Fibroblast of villous mesenchyme (primary cell): Measurements from ENCODE around the gene DERA. TPM values are rescaled to one million over a fixed set of nuclear protein-coding genes. Genes with fewer than 3 reads are reported as not detected.
"Not testable (repeated sequence)": the region's sequence is repeated elsewhere in the genome, so short reads cannot be mapped to it uniquely, and the experiment has no call there.

ENCODE experiments used
- DNase-seq: peaks from one replicate; pipeline ENCODE4 v3.0.0-alpha.2; 2010; ENCODE audit warnings: low read depth
- H3K4me3 ChIP-seq: 2 replicates; pipeline ENCODE4 v1.5.1; 2011; ENCODE audit warnings: low read depth, mild to moderate bottlenecking, low read length
- total RNA-seq: library from RNA; depleted of rRNA; stranded (reverse); fragments of >200 nt; gene quantifications from 2 replicates; pipeline ENCODE4 v1.2.3, GENCODE V29; 2012
- TF ChIP-seq, protein P1 (sequence below): IDR thresholded peaks from 2 replicates; pipeline ENCODE4 v1.5.1; 2012; ENCODE audit warnings: low read depth, mild to moderate bottlenecking, low read length; ENCODE audit not compliant: insufficient read depth

DERA gene
- total RNA-seq, 1 donor, result 46.2 TPM

DNA sequence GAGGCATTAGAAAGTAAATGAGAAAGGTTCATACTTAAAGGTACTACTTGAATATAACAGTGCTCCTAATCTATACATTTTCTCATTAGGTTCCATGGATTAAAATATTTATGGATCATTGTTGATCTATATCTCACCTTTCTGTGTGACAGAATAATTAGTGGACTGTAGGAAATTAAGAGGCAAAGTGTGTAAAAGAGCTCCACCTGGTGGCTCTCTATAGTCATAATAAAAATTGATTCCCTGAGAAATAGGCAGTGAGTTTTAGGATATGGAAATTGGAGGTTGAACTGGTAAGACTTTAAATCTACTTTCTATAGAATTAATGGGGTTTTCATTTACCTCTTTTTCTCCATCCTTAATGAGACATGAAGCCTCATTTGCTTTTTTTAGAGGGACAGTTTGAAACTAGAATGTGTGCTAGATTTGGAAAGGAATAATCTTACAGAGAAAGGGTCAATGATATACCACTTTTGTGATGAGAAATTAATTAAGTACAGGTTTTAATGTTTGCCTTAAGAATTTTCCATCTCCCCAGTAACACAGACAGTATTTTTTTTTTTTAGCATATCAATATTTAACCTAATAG is 11.8 kb upstream of the DERA start:
- TF ChIP-seq, protein P1, sequence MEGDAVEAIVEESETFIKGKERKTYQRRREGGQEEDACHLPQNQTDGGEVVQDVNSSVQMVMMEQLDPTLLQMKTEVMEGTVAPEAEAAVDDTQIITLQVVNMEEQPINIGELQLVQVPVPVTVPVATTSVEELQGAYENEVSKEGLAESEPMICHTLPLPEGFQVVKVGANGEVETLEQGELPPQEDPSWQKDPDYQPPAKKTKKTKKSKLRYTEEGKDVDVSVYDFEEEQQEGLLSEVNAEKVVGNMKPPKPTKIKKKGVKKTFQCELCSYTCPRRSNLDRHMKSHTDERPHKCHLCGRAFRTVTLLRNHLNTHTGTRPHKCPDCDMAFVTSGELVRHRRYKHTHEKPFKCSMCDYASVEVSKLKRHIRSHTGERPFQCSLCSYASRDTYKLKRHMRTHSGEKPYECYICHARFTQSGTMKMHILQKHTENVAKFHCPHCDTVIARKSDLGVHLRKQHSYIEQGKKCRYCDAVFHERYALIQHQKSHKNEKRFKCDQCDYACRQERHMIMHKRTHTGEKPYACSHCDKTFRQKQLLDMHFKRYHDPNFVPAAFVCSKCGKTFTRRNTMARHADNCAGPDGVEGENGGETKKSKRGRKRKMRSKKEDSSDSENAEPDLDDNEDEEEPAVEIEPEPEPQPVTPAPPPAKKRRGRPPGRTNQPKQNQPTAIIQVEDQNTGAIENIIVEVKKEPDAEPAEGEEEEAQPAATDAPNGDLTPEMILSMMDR, result peak; percentile 62
- DNase-seq, result peak; percentile 46
- H3K4me3 ChIP-seq, result no peak overlapping the region

DNA sequence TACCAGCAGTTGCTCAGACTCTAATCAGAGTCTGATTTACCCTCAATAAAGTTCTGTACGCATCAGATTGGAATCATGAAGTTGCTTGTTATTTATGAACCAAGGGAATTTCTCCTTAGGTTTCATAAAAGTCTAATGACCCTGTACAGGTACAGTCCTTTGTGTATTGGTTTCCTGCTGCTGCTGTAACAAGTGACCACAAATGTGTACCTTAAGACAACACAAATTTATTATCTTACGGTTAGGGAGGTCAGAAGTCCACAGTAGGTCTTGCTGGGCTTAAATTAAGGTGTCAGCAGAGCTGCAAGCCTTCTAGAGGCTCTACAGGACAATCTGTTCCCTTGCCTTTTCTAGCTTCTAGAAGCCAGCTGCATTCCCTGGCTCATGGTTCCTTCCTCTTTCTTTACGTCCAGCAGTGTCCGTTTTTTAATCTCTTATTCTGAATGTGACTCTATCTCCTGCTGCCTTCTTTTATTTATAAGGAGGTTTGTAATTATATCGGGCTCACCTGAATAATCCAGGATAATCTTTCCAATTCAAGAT is 6.7 kb upstream of the DERA start:
- DNase-seq, result no peak
- TF ChIP-seq, protein P1, result no peak
- H3K4me3 ChIP-seq, result no peak overlapping the region

DNA sequence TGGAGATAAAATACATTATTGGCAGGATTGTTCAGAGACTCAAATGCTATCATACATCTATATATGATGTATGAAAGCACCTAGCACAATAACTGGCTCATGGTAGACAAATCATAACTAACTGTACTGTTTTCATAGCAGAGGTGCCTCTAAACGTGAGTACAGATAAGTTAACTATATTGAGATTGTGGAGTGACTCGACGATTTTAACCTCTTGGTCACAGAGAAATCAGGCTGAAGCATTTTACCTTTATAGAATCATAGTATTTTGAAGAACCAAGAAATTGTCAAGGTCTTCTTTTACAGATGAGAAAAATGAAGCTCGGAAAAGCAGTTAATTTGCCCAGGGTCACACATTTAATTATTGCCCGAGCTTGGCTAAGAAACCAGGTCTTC is 666 bp upstream of the DERA start:
- DNase-seq, result no peak
- H3K4me3 ChIP-seq, result no peak overlapping the region

DNA sequence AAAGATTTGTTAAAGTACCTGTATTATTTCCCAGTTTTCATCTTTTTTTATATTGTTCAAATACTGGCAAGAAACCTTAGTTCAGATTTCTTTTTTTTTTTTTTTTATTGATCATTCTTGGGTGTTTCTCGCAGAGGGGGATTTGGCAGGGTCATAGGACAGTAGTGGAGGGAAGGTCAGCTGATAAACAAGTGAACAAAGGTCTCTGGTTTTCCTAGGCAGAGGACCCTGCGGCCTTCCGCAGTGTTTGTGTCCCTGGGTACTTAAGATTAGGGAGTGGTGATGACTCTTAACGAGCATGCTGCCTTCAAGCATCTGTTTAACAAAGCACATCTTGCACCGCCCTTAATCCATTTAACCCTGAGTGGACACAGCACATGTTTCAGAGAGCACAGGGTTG is 799 bp downstream of the DERA start:
- H3K4me3 ChIP-seq, result peak overlapping the region; percentile 83
- not testable (repeated sequence) for DNase-seq

More for the DNA sequence above, 666 bp upstream of the DERA start:
- TF ChIP-seq, protein P1, result no peak

DNA sequence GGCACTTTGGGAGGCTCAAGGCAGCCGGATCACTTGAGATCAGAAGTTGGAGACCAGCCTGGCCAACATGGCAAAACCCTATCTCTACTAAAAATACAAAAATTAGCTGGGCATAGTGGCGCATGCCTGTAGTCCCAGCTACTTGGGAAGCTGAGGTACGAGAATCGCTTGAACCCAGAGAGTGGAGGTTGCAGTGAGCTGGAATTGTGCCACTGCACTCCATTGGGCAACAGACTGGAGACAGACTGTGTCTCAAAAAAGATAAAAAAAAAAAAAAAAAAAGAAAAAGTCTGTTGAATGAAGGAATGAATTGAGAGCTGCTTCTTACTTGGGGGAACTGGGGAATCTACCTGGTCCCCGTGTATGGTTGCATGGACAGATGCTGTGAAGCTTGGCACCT is 3.0 kb downstream of the DERA start:
- DNase-seq, H3K4me3 ChIP-seq: not testable (repeated sequence)

DNA sequence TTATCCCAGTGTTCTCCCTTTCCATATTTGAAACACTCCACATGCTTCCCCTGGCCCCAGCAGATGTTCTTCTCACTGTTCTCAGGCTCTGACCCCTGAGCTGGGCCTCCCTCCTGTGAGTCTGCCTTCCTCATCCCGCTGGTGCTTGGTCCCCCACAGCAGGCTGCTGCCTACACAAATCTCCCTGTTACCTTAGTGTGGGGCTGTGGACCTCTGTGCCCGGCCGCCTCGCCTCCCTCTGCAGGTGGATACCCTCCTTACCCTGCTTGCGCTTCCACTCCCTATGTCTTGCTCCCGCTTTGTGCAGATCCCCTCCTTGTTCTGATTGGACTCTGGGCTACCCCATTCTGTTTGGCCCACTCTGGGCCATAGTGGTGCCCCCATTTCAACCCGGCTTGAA is 6.9 kb downstream of the DERA start:
- TF ChIP-seq, protein P1, result no peak
- no peak for DNase-seq

DNA sequence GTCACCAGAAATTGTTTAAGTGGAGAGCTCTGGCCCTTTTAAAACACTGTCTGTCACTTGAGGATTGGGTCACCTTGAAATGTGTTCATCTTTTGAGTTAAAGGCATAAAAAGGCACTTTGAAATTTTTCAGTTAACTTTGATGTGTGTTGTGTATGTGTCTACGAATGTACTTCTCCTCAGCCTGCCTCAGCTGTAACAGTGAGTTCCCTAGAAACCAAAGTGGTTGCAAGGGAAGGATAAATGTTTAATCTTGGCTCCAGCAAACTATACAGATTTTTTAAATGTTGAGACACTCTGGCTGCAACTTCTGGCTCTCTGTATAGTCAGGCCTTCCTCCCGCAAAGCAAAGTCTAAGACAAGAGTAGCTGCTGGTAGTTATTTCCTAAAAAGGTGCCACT is 8.3 kb downstream of the DERA start:
- no peak for DNase-seq
- H3K4me3 ChIP-seq, result no peak overlapping the region
- TF ChIP-seq, protein P1, result no peak

More for the DNA sequence above, 6.9 kb downstream of the DERA start:
- H3K4me3 ChIP-seq, result no peak overlapping the region

DNA sequence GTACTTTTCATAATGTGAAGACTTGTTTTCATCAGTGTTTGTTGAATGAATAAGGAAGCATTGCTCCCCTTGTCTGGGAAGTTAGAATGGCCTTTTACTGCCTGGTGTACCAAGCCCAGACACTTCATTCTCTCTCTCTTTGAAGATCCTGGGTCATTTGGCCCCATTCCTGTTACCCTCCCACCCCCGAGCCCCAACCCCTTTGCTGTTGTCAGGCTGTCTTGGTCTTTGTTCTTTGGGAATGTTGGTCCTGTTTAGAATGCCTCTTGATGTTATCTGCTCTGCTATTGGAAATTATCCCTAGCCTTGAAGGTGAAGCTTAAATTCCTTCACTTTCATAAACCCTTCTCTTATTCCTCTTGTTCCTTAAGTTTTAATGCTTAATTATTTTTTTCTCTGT is 13.8 kb downstream of the DERA start:
- DNase-seq, result no peak
- TF ChIP-seq, protein P1, result no peak
- no peak overlapping the region for H3K4me3 ChIP-seq
